ENCODE data around the gene ARHGAP32.

The ARHGAP32 gene

DNA sequence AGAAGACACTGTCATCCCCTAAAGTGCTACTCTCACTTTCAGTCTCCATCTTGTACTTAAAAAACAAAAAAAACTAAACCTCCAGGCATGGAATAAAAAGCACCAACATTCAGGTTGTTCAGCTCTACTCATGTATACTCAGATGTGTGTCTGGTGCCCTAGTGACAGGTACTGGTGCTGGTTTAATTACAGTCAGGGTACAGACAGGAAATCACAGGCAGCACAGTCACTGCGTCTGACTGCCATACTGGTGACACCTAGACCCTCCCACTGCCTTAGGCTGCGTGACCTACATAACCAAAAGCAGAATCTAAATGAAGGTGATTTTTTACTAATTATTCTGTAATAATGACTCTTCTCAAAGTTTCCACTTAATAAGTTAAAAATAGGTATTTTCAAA is at the start of gene ARHGAP32:
Gene ARHGAP32 (minus strand): TSS at position 176 of the 400 bp plus-strand sequence. CDS start 127 bp downstream, at position 49.
- DNase-seq (ENCODE audit: low read depth): no peak

DNA sequence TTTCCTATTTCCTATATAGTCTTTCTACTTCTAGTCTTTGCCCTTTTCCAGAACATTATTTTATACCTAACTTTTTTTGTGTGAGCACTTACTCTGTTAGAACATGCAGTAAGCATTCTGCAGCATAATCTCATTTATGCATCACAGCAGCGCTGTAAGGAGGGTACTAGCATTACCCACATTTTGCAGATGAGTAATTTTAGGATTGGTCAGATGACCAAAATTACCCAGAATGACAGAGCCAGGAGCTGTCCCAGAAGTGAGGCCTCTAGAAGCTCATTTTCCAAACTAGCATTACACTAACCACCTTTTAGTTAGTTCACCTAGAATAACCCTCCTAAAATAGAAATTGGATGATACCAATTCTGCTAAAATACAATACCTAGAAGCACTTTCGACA is 47.1 kb upstream of the ARHGAP32 start:
- DNase-seq (ENCODE audit: low read depth): no peak

DNA sequence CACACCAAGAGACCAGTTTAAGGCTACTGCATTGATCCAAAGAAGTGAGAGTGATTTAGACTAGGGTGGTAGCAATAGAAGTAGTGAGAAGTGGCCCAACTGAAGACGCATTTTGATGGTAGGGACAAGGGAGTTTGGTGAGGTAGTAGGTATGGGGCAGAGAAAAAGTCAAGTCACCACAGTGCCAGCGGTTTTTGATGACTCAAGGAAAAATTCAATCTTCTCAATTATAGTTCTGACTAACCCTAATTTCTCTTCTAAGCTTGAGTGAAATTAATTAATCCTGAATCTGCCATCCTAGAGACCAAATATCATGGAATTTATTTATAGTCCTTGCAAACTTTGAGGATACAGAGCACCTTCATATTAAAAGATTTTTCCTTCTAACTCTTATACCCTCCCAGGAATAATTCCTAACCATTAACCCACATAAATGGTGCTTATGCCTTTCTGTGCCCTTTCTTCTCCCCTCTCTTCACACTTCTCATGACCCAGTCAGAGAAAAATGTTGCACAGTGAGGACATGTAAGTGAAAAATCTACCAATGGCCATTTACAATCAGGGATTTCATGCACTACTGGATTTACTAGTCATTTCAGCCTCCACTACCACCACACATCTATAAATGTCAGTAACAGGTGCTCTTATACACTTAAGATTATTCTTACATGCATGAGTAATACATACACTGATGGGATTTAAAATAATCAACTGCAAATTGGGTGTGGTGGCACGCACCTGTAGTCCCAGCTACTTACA is 45.9 kb upstream of the ARHGAP32 start:
- no peak for DNase-seq (ENCODE audit: low read depth)

DNA sequence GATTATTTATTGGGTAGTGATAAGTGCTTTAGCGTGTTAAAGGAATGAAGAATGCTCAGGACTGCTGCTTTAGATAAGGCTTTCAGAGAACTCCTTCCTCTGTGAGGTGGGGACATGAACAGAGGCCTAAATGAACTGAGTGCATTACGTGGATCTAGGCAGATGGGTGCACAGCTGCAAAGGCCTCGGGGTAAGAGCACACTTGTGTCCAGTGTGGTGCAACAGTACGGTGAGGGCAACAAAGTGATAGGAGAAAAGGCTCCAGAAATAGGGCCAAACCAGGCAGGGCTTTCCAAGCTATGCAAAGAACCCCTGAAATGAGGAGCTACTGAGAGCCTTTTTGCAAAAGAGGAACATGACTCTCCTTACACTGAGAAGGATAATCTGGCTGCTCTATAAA is 45.3 kb upstream of the ARHGAP32 start:
- DNase-seq (ENCODE audit: low read depth): no peak

DNA sequence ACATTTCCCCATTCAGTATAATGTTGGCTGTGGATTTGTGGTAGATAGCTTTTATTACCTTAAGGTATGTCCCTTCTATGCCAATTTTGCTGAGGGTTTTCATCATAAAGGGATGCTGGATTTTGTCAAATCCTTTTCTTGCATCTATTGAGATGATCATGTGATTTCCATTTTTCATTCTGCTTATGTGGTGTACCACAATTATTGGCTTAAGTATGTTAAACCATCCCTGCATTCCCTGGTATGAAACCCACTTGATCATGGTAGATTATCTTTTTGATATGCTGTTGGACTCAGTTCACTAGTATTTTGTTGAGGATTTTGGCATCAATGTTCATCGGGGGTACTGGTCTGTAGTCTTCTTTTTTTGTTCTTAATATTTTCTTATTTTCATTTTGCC is 44.7 kb upstream of the ARHGAP32 start:
- DNase-seq (ENCODE audit: low read depth): no peak

DNA sequence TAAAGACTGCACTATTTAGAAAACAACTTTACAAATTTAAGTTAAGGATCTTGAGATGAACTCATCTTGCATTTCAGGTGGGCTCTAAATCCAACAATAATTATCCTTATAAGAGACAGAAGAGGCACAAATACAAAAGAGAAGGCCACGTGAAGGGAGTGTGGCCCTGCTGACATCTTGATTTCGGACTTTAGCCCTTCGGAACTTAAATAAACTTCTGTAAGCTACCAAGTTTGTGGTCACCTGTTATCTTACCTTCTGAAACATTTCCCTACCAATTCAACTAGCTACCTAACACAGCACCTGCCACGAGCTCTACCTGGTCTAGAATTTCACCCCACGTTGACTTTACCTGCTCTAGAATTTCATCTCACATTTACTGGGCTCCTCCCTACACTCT is 42.9 kb upstream of the ARHGAP32 start:
- no peak for DNase-seq (ENCODE audit: low read depth)

DNA sequence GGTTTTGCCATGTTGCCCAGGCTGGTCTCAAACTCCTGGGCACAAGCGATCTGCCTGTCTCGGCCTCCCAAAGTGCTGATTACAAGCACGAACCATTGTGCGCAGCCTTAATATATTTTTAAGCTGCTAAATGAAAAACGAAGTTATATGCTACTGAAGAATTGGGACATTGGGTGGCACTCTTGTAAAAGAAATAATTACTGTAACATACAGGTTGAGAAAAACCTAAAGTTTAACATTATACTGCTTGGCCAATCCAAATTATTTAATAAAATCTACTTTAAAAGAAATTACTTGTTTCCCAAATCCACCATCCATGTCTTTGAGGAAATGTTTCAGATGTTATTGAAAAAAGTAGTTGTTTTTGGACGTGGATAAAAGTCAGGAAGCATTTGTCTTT is 37.9 kb upstream of the ARHGAP32 start:
- no peak for DNase-seq (ENCODE audit: low read depth)

DNA sequence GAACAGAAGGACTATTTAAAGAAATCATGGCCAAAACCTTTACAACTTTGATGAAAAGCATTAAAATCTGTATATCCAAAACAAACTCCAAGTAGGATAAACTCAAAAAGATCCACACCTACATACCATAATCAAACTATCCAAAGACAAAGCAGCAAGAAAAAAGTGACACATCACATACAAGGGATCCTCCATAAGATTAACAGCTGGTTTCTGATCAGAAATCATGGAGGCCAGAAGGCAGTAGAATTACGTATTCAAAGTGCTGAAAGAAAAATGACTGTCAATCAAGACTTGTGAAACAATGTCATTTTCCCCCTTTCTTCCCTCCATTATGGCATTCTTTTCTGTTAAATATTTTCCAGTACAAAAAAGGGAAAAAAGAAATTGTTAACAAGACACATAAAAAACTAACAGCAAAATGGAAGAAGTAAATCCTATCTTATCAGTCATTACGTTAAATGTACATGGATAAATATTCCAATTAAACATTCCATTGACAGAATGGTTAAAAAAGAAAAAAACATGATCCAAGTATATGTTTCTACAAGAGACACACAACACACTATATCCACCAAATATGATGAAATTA is 34.2 kb upstream of the ARHGAP32 start:
- DNase-seq (ENCODE audit: low read depth): no peak

DNA sequence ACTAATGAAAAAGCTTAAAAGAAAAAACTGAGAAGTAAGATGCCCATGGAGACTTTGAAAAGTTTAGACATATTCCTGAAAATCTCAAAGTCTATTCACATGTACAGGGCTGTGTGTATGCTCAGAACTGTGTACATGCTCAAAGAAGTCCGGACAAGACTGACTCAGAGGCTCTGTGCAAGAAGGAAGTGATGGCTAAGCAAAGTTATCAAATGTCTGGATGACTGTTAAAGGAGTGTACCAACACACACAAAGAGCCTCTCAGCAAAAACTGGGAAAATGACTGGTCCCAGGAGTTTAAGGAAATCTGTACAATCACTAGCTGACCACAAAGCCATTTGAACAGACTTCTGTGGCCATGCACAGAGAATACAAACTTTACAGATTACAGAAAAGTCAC is 33.1 kb upstream of the ARHGAP32 start:
- DNase-seq (ENCODE audit: low read depth): no peak

DNA sequence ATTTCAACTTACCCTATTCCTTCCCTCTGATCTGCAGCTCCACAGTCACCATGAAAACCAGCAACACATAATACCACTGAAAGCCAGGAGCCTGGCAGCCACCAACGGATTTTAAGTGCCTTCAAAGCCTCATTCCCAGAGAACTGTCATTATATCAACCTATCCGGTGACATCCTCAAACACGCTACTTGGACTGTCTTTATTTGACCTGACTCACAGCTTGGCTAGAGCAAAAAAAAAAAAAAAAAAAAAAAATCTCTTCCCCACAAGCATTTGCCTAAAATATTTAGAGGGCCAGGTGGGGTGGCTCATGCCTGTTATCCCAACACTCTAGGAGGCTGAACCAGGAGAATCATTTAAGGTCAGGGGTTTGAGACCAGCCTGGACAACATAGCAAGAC is 32.4 kb upstream of the ARHGAP32 start:
- no peak for DNase-seq (ENCODE audit: low read depth)

DNA sequence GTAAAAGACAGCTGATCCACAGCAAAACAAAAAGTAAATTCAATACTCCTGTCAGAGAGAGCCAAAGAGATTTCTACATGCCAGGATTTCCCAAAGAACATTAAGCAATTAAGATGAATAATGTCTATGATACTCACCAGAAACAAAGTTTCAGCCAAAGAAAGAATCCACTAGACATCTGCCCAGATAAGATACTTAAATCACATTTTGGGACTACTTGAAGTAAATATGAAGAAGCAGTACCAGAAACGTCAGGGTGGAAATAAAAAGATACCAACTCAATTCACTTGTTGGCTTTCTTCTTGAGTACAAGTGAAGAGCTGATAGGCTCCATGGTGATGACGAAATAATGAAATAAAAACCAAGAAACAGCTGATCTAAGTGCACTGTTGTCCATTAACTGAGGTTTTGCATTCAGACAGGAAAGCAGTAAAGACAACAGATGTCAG is 31.6 kb upstream of the ARHGAP32 start:
- DNase-seq (ENCODE audit: low read depth): no peak

DNA sequence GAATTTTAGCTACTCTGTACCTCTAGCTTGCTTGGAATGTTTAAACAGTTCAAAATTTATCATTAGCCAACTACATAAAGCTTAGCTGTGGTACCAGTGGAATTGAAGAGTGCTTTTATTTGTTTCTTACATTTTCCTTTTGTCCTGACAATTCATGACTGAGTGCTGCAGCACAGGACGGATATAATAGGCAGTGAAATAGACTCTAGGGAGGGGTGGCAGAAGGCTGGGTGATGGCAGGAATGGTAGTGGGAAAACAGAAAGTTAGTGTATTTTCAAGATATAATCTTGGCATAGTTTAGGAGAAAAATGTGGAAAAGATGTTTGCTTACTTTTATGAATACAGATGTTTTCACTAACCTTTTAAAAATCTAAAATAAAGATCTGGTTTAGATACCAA is 31.1 kb upstream of the ARHGAP32 start:
- no peak for DNase-seq (ENCODE audit: low read depth)

DNA sequence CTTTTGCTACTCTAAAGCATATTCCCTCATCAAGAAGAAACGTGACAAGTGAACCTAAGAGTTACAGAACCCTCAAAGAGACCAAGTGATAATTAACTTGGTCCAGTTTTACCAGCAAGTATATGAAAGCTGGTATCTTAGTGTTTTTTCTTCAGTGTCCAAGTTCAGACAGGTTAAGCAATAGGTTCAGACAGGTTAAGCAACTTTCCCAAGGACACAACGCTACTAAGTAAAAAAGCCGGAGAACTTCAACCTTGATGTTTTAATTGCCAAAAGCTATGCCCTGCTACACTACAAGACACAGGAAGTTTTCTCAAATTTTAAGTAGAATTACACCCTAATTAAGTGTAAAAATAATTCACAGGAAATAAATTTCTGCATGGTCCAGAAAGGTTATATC is 30.0 kb upstream of the ARHGAP32 start:
- DNase-seq (ENCODE audit: low read depth): no peak

DNA sequence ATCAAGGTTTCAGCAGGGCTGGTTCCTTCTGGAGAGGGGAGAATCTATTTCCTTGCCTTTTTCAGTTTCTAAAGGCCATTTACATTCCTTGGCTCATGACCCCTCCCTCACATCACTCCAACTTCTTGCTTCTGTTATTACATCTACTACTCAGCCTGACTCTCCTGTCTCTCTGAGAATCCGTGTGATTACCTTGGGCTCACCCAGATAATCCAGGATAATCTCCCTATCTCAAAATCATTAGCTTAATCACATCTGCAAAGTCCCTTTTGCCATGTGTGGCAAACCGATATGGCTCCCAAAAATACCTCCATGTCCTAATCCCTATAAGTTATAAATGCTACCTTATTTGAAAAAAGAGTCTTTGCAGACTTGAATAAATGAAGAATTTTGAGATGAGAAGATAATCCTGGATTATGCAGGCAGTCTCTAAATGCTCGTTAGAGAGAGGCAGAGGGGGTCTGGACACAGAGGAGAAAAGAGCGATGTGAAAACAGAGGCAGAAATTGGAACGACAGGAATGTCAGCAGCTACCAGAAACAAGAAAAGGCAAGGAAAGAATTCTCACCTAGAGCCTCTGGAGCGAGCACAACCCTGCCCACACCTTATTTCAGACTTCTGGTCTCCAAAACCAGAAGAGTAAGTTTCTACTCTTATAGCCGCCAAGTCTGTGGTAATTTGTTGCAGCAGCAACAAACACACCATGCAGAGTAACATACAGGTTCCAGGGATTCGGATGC is 23.6 kb upstream of the ARHGAP32 start:
- DNase-seq (ENCODE audit: low read depth): no peak

DNA sequence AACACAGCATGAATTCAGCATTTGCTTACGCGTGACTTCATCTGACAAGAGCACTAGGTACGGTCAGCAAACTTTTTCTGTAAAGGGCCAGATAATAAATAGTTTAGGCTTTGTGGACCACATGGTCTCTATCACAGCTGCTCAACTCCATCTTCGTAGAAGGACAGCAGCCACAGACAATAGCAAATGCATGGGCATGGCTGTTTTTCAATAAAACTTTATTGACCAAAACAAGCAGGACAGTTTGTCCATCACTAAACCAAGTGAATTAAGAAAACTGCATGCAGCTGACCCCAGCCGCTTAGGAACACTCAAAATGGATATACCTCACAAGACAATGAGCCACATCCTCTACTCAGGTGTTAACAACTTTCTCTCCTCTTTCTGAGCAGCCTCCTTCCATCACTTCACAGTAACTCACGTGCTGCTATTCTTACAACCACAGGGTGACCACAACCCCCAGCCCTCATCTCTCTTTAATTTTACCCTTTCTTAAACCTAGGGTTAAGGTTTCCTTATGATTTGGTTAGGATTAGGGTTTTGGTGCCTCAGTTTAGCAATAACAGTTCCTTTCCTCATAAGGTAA is 22.7 kb upstream of the ARHGAP32 start:
- no peak for DNase-seq (ENCODE audit: low read depth)

DNA sequence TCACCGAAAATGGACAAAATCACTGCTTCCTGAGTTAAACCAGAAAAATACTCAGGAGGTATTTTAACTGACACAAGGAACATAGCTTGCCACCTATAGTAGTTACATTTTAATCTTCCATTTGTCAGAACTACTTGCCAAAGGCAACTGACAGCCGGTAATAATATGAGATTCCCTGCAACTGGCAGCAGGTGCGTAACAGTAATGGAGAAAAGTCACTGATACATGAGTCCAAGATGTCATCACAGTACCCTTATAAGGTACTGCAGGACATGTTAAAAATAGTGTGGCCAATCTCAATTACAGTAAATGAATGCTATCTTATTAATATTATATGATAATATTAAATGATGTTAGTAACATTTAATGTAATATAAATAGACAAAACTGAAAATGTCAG is 21.1 kb upstream of the ARHGAP32 start:
- no peak for DNase-seq (ENCODE audit: low read depth)

DNA sequence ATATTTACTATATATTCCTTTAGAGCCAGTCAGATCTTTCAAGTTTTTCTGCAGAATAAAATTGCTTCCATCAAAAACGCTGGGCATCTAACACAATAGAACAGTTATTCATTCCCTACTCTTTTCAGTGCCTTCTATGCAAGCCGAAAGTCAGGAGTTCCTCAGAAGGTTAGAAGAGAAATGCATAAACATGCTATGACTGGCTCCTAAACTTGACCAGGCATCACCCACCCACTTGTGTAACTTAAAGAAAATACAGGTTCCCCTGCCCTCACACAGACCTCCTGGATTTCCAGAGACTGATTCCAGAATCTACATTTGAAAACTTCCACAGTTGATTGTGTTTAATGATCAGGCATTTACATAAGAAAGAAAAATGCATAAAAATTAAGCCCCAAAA is 19.3 kb upstream of the ARHGAP32 start:
- DNase-seq (ENCODE audit: low read depth): no peak

DNA sequence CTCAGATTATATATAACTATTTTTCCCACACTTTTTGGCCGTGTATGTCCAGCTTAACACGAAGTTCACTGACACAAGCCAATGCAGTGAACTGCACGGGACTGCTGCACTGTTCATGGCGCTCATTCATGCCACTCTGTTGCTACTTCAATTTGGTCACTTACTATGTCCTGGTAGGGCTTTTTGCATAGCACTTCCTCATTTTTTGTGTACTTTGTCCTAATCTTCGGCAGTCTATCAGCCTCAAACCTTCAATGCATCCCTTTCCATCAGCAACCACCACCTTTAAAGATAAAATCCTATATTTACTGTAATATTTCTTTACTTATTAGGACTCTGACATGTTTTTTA is 18.7 kb upstream of the ARHGAP32 start:
- no peak for DNase-seq (ENCODE audit: low read depth)

DNA sequence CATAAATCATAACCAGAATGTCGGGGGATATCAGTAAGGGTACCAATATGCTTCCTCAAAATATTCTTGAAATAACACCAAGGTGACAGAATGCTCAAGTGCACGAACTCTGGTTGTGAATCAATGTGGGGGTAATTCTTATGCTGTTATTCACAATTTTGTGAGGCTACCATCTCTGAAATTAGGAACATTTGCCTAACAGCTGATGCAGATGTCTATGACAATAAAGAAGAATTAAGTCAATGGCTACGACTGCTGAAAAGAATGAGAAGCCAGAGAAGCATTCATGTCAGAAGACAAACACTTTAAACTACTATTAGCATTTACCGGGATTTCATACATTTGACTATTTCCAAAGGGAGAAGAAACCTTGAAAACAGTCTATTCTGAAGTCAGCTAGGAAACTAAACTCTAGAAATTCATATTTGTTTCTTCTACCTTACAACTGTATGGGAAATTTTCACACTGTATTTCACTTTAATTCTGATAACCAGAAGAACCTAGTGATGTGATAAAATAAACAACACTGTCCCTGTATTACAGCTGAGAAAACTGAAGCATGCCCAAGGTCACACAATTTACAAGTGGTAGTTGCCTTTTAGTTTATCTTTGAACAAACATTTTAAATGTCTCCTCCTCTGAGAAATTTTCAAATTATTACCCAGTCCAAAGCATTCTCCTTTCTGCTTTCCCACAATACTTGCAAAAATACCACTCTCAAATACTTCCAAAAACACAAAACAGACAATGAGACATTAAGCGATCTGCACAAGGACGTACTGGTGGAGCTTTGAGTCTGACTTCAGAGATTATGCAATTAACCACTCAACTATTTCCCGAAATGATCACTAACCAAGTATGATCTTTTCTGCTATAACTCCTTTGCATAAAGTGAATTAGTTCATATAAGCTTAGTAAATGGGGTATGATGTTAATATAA is 18.0 kb upstream of the ARHGAP32 start:
- DNase-seq (ENCODE audit: low read depth): no peak

DNA sequence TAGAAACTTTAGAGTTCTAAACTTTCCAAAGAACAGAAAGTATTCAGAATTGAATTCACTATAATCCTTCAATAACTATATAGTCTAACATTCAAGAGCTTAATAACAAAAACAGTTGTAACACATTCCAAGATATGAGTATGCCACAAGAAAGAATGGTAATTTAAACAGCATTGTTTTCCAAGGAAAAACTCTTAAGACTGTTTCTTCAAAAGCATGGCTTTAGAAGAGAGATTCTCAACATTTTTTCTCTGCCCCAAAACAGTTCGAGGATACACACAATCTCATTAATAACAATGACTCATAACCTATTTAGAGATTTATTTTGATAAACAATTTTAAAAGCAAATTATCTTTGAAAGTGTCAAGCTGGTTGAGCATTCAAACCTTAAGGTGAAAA is 16.7 kb upstream of the ARHGAP32 start:
- no peak for DNase-seq (ENCODE audit: low read depth)

DNA sequence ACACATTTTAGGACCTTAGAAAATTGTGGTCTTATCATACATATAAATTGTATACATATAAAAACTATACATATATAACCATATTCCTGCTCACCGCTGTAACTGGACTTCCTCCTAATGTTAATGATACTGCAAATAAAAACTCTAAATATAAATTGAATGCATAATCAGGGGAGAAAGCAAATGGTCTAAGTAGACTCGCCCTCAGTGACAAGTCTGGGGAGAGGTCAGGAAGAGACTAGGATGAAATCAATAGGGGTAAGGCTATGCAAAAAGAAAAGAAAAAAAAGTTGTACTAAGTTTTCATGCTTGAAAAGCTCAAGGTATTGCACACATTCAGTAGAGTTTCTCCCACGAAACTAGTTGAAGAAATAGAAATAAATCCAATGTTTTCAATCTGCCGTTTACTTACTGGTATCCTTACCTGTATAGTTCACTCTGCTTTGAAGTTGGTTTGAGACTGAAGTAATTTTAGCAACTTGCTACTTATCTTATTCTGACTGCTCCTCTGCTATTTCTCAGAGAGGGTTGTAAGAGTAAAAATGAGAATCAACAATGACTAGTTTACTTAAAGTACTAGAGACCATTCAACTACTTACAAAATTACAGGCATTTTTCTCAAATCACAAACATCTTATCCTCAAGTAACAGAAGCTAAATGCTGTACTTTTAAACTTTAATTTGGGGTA is 12.2 kb upstream of the ARHGAP32 start:
- no peak for DNase-seq (ENCODE audit: low read depth)

Data from activated T-helper 1 cell treated with Interleukin-2 at 50 U/mL for 16 hours (primary cell).